ENCODE data around the gene ANK2. TPM values are rescaled to one million over a fixed set of nuclear protein-coding genes. Genes with fewer than 3 reads are reported as not detected.

ANK2 gene
- total RNA-seq, 6 donors from 2014 or later, result 4.2 to 23.3 (median 8.5) TPM

GRCh38 chr4:113335746-113336145, 286.3 kb downstream of the ANK2 start:
- Histone ChIP-seq H3K4me1 (no peaks in the 10 kb centered on the region), H3K36me3 (no peaks in the 10 kb centered on the region), H3K4me3 (no peak overlapping the region), H3K27ac (no peak overlapping the region), H3K9me3 (no peaks in the 10 kb centered on the region), H3K27me3 (no peaks in the 10 kb centered on the region)
- ATAC-seq (ENCODE audit: low FRiP score in 2 of 2) (no peak), DNase-seq (no peak)
- 89 to 91% methylated on average over 10 of the region's 10 CpGs for WGBS, 2 donors
- TF ChIP-seq POLR2AphosphoS5 (IDR thresholded peaks at IDR 0.05), result no peak
- no peak for TF ChIP-seq EP300 (IDR thresholded peaks at IDR 0.05)
- no peak for TF ChIP-seq CTCF (IDR thresholded peaks at IDR 0.05)
- no peak for TF ChIP-seq POLR2A (IDR thresholded peaks at IDR 0.05)

- ATAC-seq (ENCODE audit: low FRiP score in 2 of 2), result no peak
- no peak for DNase-seq
- TF ChIP-seq CTCF (IDR thresholded peaks at IDR 0.05) (no peak), EP300 (IDR thresholded peaks at IDR 0.05) (no peak), POLR2AphosphoS5 (IDR thresholded peaks at IDR 0.05) (no peak), POLR2A (IDR thresholded peaks at IDR 0.05) (no peak)
- H3K36me3 ChIP-seq, result no peaks in the 10 kb centered on the region
- H3K4me3 ChIP-seq, result no peak overlapping the region
- no peaks in the 10 kb centered on the region for H3K27me3 ChIP-seq
- no peaks in the 10 kb centered on the region for H3K4me1 ChIP-seq
- WGBS, 2 donors, result 85 to 91% methylated on average over 2 of the region's 2 CpGs
- H3K9me3 ChIP-seq, result no peaks in the 10 kb centered on the region
- H3K27ac ChIP-seq, result no peak overlapping the region
These were observed 287.1 kb downstream of the ANK2 start for GRCh38 chr4:113336556-113336955.

GRCh38 chr4:113339430-113339813, 290.0 kb downstream of the ANK2 start:
- Histone ChIP-seq H3K27ac (no peak overlapping the region), H3K36me3 (no peaks in the 10 kb centered on the region), H3K27me3 (no peaks in the 10 kb centered on the region), H3K4me1 (no peaks in the 10 kb centered on the region), H3K9me3 (no peaks in the 10 kb centered on the region), H3K4me3 (no peak overlapping the region)
- no peak for TF ChIP-seq CTCF (IDR thresholded peaks at IDR 0.05)
- no peak for TF ChIP-seq POLR2A (IDR thresholded peaks at IDR 0.05)
- TF ChIP-seq EP300 (IDR thresholded peaks at IDR 0.05), result no peak
- TF ChIP-seq POLR2AphosphoS5 (IDR thresholded peaks at IDR 0.05), result no peak
- DNase-seq, result no peak
- ATAC-seq (ENCODE audit: low FRiP score in 2 of 2), result no peak
- 63 to 68% methylated on average over 4 of the region's 4 CpGs for WGBS, 2 donors

GRCh38 chr4:113344100-113344499, 294.6 kb downstream of the ANK2 start:
- Histone ChIP-seq H3K27me3 (no peaks in the 10 kb centered on the region), H3K4me1 (no peaks in the 10 kb centered on the region), H3K9me3 (no peaks in the 10 kb centered on the region), H3K4me3 (no peak overlapping the region), H3K27ac (no peak overlapping the region), H3K36me3 (no peaks in the 10 kb centered on the region)
- WGBS, 2 donors, result 88% methylated on average over 3 of the region's 3 CpGs
- no peak for ATAC-seq (ENCODE audit: low FRiP score in 2 of 2)
- TF ChIP-seq CTCF (IDR thresholded peaks at IDR 0.05) (no peak), EP300 (IDR thresholded peaks at IDR 0.05) (no peak), POLR2AphosphoS5 (IDR thresholded peaks at IDR 0.05) (no peak), POLR2A (IDR thresholded peaks at IDR 0.05) (no peak)
- DNase-seq, result no peak

GRCh38 chr4:113347245-113347644, 297.8 kb downstream of the ANK2 start:
- H3K9me3 ChIP-seq, result no peaks in the 10 kb centered on the region
- ATAC-seq (ENCODE audit: low FRiP score in 2 of 2) (no peak), DNase-seq (no peak)
- no peaks in the 10 kb centered on the region for H3K36me3 ChIP-seq
- WGBS, 2 donors, result 71 to 83% methylated on average over 2 of the region's 2 CpGs
- H3K4me1 ChIP-seq, result no peaks in the 10 kb centered on the region
- H3K4me3 ChIP-seq, result no peak overlapping the region
- H3K27ac ChIP-seq, result no peak overlapping the region
- H3K27me3 ChIP-seq, result no peaks in the 10 kb centered on the region
- no peak for TF ChIP-seq EP300 (IDR thresholded peaks at IDR 0.05)
- TF ChIP-seq POLR2A (IDR thresholded peaks at IDR 0.05), result no peak
- no peak for TF ChIP-seq POLR2AphosphoS5 (IDR thresholded peaks at IDR 0.05)
- no peak for TF ChIP-seq CTCF (IDR thresholded peaks at IDR 0.05)

Measured in upper lobe of left lung (tissue), 6 donors.